ENCODE measurements around the gene CFAP161. TPM values are rescaled to one million over a fixed set of nuclear protein-coding genes. Genes with fewer than 3 reads are reported as not detected.

CFAP161 gene
- total and polyA plus RNA-seq, 2 experiments from 2014 or later = 0.13 TPM; not detected in 1

GRCh38 chr15:81183439-81183775 is 49.3 kb downstream of the CFAP161 start (continued):
- TF ChIP-seq EZH2 (IDR thresholded peaks at IDR 0.05; ENCODE audit: low read depth, unreplicated experiment) (no peak), REST (IDR thresholded peaks at IDR 0.05; ENCODE audit: unreplicated experiment) (no peak), ZNF331 (CRISPR knock-in tag; IDR thresholded peaks at IDR 0.05; ENCODE audit: low read depth) (no peak)

GRCh38 chr15:81184188-81184587 is 50.1 kb downstream of the CFAP161 start:
- Histone ChIP-seq H4K20me1 (replicated peaks; ENCODE audit: insufficient read depth) (no peaks in the 10 kb centered on the region), H3K9me2 (ENCODE audit: insufficient read depth) (no peaks in the 10 kb centered on the region; the same call in 1 of the 2 replicates), H2AFZ (no peak overlapping the region), H3K36me3 (ENCODE audit: insufficient read depth) (no peaks in the 10 kb centered on the region), H3K4me2 (no peak overlapping the region), H3K79me2 (replicated peaks; ENCODE audit: insufficient read depth) (no peaks in the 10 kb centered on the region), H3F3A (replicated peaks; ENCODE audit: low read depth) (no peaks in the 10 kb centered on the region), H3K4me1 (ENCODE audit: insufficient read depth) (no peaks in the 10 kb centered on the region), H3K27me3 (ENCODE audit: insufficient read depth) (no peaks in the 10 kb centered on the region), H3K27ac (ENCODE audit: low read depth) (no peak overlapping the region), H3K4me3 (no peak overlapping the region)
- DNase-seq (ENCODE audit: low spot score) (no peak), ATAC-seq (no peak)
- Mint-ChIP-seq H3K36me3 (ENCODE audit: low read depth) (no peaks in the 10 kb centered on the region), H3K27ac (no peak overlapping the region), H3K4me1 (peaks cover 14% of the 10 kb centered on the region; the same call in 2 of the 3 replicates), H3K4me3 (no peak overlapping the region), H3K27me3 (ENCODE audit: insufficient read depth, low read depth, poor library complexity) (peaks cover 6% of the 10 kb centered on the region), H3K9me3 (no peaks in the 10 kb centered on the region)
- TF ChIP-seq REST (IDR thresholded peaks at IDR 0.05; ENCODE audit: unreplicated experiment) (no peak), ZNF114 (CRISPR knock-in tag; IDR thresholded peaks at IDR 0.05) (no peak), STAT1 (IDR thresholded peaks at IDR 0.05; ENCODE audit: unreplicated experiment) (no peak), ZNF331 (CRISPR knock-in tag; IDR thresholded peaks at IDR 0.05; ENCODE audit: low read depth) (no peak), EZH2phosphoT487 (IDR thresholded peaks at IDR 0.05; ENCODE audit: unreplicated experiment) (no peak), EZH2 (IDR thresholded peaks at IDR 0.05; ENCODE audit: low read depth, unreplicated experiment) (no peak), ZNF462 (CRISPR knock-in tag; IDR thresholded peaks at IDR 0.05) (no peak), POLR2AphosphoS5 (IDR thresholded peaks at IDR 0.05; ENCODE audit: low read depth) (no peak), ETS1 (IDR thresholded peaks at IDR 0.05) (no peak), JUNB (IDR thresholded peaks at IDR 0.05; ENCODE audit: unreplicated experiment) (no peak), NANOG (IDR thresholded peaks at IDR 0.05; ENCODE audit: borderline replicate concordance) (no peak)

Measured in GM23338 (cell line).